Gastrocnemius medialis (tissue), 4 donors: ENCODE measurements around the gene PGM2L1.

Experiments
- POLR2A ChIP-seq, 2 donors: fragments of 450-650 bp; IDR thresholded peaks; one replicate each; pipeline ENCODE4 v1.6.1; 2017; ENCODE audit warnings: antibody characterized with exemption in 2 of 2, mild to moderate bottlenecking in 2 of 2, moderate library complexity in 2 of 2
- TF ChIP-seq, protein P1 (sequence below), 5 experiments: fragments of 450-650 bp in 3 of 5; fragments of 200-600 bp in 2 of 5; sonication (generic) in 2 of 5; IDR thresholded peaks in 4 of 5; conservative IDR thresholded peaks in 1 of 5; 1 replicate in 4 of 5; 2 replicates in 1 of 5; pipeline ENCODE4 v1.5.1; 2016 to 2019; ENCODE audit warnings: antibody characterized with exemption in 5 of 5, mild to moderate bottlenecking in 3 of 5, moderate library complexity in 3 of 5

GRCh38 chr11:74316772-74317505 lies 81.3 kb downstream of the PGM2L1 start:
- TF ChIP-seq, protein P1, sequence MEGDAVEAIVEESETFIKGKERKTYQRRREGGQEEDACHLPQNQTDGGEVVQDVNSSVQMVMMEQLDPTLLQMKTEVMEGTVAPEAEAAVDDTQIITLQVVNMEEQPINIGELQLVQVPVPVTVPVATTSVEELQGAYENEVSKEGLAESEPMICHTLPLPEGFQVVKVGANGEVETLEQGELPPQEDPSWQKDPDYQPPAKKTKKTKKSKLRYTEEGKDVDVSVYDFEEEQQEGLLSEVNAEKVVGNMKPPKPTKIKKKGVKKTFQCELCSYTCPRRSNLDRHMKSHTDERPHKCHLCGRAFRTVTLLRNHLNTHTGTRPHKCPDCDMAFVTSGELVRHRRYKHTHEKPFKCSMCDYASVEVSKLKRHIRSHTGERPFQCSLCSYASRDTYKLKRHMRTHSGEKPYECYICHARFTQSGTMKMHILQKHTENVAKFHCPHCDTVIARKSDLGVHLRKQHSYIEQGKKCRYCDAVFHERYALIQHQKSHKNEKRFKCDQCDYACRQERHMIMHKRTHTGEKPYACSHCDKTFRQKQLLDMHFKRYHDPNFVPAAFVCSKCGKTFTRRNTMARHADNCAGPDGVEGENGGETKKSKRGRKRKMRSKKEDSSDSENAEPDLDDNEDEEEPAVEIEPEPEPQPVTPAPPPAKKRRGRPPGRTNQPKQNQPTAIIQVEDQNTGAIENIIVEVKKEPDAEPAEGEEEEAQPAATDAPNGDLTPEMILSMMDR (IDR thresholded peaks at IDR 0.05 in 4 of 5, conservative IDR thresholded peaks at IDR 0.05 in 1 of 5): no peak
- no peak for TF ChIP-seq POLR2A (IDR thresholded peaks at IDR 0.05)
